IgD-negative memory B cell (primary cell): ENCODE measurements around the gene MCM10. TPM values are rescaled to one million over a fixed set of nuclear protein-coding genes. Genes with fewer than 3 reads are reported as not detected.
A peak's percentile ranks its signal among the peaks of the same experiment; 100 is the strongest.
"Not testable (repeated sequence)": the region's sequence is repeated elsewhere in the genome, so short reads cannot be mapped to it uniquely, and the experiment has no call there.

Experiments used
- H3K27ac Mint-ChIP-seq, 3 donors: one replicate each; pipeline ENCODE4 v1.8.0; 2020 to 2022; ENCODE audit warnings: mild to moderate bottlenecking in 3 of 3, mixed read lengths in 3 of 3, moderate library complexity in 1 of 3
- H3K27me3 Mint-ChIP-seq: one replicate; pipeline ENCODE4 v1.8.0; 2021; ENCODE audit warnings: mixed read lengths
- H3K36me3 Mint-ChIP-seq: one replicate; pipeline ENCODE4 v1.8.0; 2020; ENCODE audit warnings: mild to moderate bottlenecking, mixed read lengths
- H3K4me1 Mint-ChIP-seq, 3 donors: one replicate each; pipeline ENCODE4 v1.8.0; 2020 to 2022; ENCODE audit warnings: mixed read lengths in 3 of 3, mild to moderate bottlenecking in 1 of 3
- H3K4me3 Mint-ChIP-seq, 4 donors: one replicate each; pipeline ENCODE4 v1.8.0; 2020 to 2022; ENCODE audit warnings: mild to moderate bottlenecking in 4 of 4, mixed read lengths in 4 of 4, moderate library complexity in 3 of 4
- H3K9me3 Mint-ChIP-seq, 3 donors: one replicate each; pipeline ENCODE4 v1.8.0; 2020 to 2021; ENCODE audit warnings: mixed read lengths in 3 of 3, mild to moderate bottlenecking in 1 of 3
- polyA plus RNA-seq: library from polyadenylated mRNA; unstranded; fragments of 300-500 nt; fragmentation: Illumina TruSeq; gene quantifications from one replicate; pipeline ENCODE4 v1.2.3, GENCODE V29; 2021

The MCM10 gene
- polyA plus RNA-seq, 1 donor from 2014 or later = not detected

DNA sequence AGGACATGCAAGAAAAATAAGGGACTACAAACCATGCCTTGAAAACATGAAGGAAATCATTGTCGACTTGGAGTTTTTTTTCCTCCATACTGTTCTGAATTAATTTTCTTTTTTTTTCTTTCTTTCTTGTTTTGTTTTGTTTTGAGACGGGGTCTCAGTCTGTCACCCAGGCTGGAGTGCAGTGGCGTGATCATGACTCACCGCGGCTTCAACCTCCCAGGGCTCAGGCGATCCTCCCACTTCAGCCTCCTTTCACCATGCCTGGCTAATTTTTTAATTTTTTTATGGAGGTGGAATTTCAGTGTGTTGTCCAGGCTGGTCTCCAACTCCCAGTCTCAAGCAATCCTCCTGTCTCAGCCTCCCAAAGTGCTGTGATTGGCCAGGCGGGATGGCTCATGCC is 61.2 kb downstream of the MCM10 start:
- Mint-ChIP-seq H3K4me1 (peaks cover 0 to 1% (median 0%) of the 10 kb centered on the region in 3 donors), H3K9me3 (no peaks in the 10 kb centered on the region), H3K36me3 (no peaks in the 10 kb centered on the region), H3K27me3 (peaks cover 1% of the 10 kb centered on the region), H3K27ac (no peak overlapping the region), H3K4me3 (no peak overlapping the region)

GRCh38 chr10:13223241-13223640 is 61.9 kb downstream of the MCM10 start:
- Mint-ChIP-seq H3K27me3 (peaks cover 1% of the 10 kb centered on the region), H3K4me1 (peaks cover 0 to 1% (median 0%) of the 10 kb centered on the region in 3 donors), H3K27ac (no peak overlapping the region), H3K36me3 (no peaks in the 10 kb centered on the region), H3K4me3 (no peak overlapping the region), H3K9me3 (no peaks in the 10 kb centered on the region)

- Mint-ChIP-seq H3K36me3 (no peaks in the 10 kb centered on the region), H3K9me3 (no peaks in the 10 kb centered on the region), H3K27me3 (peaks cover 1% of the 10 kb centered on the region), H3K4me3 (no peak overlapping the region), H3K4me1 (peaks cover 0 to 1% (median 0%) of the 10 kb centered on the region in 3 donors), H3K27ac (peak overlapping the region in 1 of 3 donors; percentile 9)
Observed at GRCh38 chr10:13224210-13224995, 63.0 kb downstream of the MCM10 start.

GRCh38 chr10:13225601-13226000 is 64.2 kb downstream of the MCM10 start:
- Mint-ChIP-seq H3K27me3 (peaks cover 3% of the 10 kb centered on the region), H3K36me3 (no peaks in the 10 kb centered on the region), H3K4me3 (no peak overlapping the region), H3K9me3 (no peaks in the 10 kb centered on the region), H3K4me1 (peaks cover 0 to 1% (median 0%) of the 10 kb centered on the region in 3 donors), H3K27ac (no peak overlapping the region)

- Mint-ChIP-seq H3K4me3 (no peak overlapping the region), H3K27me3 (peaks cover 3% of the 10 kb centered on the region), H3K9me3 (no peaks in the 10 kb centered on the region), H3K27ac (no peak overlapping the region), H3K4me1 (peaks cover 0 to 1% (median 0%) of the 10 kb centered on the region in 3 donors), H3K36me3 (no peaks in the 10 kb centered on the region)
Observed at GRCh38 chr10:13227031-13227430, 65.7 kb downstream of the MCM10 start.

DNA sequence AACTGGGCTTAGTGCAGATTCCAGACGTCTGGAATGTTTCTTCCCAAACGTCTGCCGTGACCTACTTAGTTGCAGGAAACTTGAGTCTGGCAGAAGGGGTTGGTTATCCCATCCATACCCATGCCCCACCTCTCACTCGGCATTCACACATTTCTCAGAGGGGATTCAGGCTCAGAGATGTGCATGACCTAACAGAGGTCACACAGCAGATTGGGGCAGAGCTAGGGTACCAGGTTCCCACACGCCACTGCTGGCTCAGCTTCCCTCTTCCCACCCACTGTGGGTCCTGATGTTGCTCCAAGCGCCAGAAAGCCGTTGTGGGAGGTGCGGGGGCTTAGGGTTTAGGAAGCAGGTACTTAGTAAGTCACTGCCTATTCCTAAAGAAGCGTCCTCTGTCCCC is 69.8 kb downstream of the MCM10 start:
- Mint-ChIP-seq H3K4me3 (no peak overlapping the region), H3K27ac (no peak overlapping the region), H3K9me3 (no peaks in the 10 kb centered on the region), H3K36me3 (no peaks in the 10 kb centered on the region), H3K27me3 (peaks cover 4% of the 10 kb centered on the region), H3K4me1 (no peaks in the 10 kb centered on the region)

DNA sequence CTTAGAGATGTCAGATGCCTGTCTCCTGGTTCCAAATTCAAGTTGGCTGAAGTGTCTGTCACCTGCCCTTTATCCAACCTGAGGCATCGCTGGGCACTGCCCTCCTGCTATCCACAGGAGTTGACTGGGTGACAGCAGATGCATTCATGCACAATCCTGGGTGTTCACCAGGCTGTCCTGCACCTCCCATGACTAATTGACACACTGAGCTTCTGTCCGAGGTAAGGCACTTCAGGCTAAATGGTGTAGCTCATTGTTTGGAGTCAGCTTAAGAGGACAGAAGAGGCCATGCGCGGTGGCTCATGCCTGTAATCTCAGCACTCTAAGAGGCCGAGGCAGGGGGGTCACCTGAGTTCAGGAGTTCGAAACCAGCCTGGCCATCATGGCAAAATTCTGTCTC is 70.5 kb downstream of the MCM10 start:
- no peak overlapping the region for H3K4me3 Mint-ChIP-seq
- H3K27ac Mint-ChIP-seq = no peak overlapping the region
- H3K36me3 Mint-ChIP-seq = no peaks in the 10 kb centered on the region
- H3K27me3 Mint-ChIP-seq = peaks cover 4% of the 10 kb centered on the region
- no peaks in the 10 kb centered on the region for H3K9me3 Mint-ChIP-seq
- H3K4me1 Mint-ChIP-seq = no peaks in the 10 kb centered on the region

GRCh38 chr10:13233358-13233757 is 72.0 kb downstream of the MCM10 start:
- Mint-ChIP-seq H3K27me3 (peaks cover 4% of the 10 kb centered on the region), H3K36me3 (no peaks in the 10 kb centered on the region), H3K27ac (peak overlapping the region in 1 of 3 donors; percentile 67), H3K9me3 (no peaks in the 10 kb centered on the region), H3K4me1 (no peaks in the 10 kb centered on the region), H3K4me3 (no peak overlapping the region)

DNA sequence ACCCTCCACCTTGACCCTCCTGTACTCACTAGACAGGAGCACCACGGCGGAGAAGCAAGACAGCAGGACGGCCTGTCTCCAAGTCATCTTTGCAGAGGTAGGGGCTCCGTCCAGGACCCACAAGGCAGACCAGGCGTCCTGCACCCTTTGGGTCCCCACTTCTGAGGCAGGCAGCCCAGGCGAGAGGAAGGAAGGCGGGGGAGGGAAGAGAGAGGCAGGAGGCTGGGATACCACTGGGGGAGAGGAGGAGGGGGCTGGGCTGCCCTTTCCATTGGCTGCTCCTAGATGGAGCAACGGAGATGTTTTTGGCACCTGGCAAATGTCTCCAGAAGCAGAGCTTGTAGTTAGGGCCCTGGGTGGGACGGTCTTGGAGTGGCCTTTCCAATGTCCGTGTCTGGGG is 72.8 kb downstream of the MCM10 start, which contains the start of gene UCMA:
TSS of gene UCMA (minus strand) at position 203 of the 400 bp plus-strand sequence. CDS start at position 87, 116 bp downstream.
- Mint-ChIP-seq H3K27ac (peak within 1 kb of the TSS in 2 of 3 donors; percentile 46 to 67), H3K4me3 (no peak within 1 kb of the TSS), H3K9me3 (no peaks in the 10 kb centered on the region), H3K27me3 (peaks cover 4% of the 10 kb centered on the region), H3K36me3 (no peaks in the 10 kb centered on the region), H3K4me1 (no peaks in the 10 kb centered on the region)

GRCh38 chr10:13234736-13235135 is 73.4 kb downstream of the MCM10 start:
- not testable (repeated sequence) for H3K4me3 Mint-ChIP-seq

DNA sequence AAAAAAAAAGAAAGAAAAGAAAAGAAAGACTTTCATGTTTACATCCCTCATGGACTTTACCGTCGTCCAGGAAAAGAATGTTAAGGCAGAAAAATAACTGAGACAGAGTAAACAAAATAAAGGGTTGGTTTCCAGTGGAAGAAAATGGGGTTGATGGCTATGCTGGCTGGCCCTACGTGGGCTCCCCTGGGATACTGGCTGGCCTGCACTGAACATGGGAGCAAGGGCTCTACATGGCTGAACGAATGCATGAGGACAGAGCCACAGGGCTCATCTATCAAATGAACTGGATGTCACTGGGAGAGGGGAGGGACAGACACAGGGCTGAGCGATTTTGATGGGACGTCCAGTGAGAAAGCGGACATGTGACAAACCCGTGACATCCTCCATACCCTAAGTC is 75.3 kb downstream of the MCM10 start:
- Mint-ChIP-seq H3K9me3 (no peaks in the 10 kb centered on the region), H3K27me3 (peaks cover 2% of the 10 kb centered on the region), H3K27ac (no peak overlapping the region), H3K36me3 (no peaks in the 10 kb centered on the region), H3K4me3 (no peak overlapping the region), H3K4me1 (no peaks in the 10 kb centered on the region)

More at GRCh38 chr10:13234736-13235135, 73.4 kb downstream of the MCM10 start:
- not testable (repeated sequence) for H3K27ac Mint-ChIP-seq, H3K27me3 Mint-ChIP-seq, H3K9me3 Mint-ChIP-seq, H3K36me3 Mint-ChIP-seq, H3K4me1 Mint-ChIP-seq

GRCh38 chr10:13238271-13239077 is 77.1 kb downstream of the MCM10 start:
- Mint-ChIP-seq H3K4me3 (no peak overlapping the region), H3K27me3 (peaks cover 6% of the 10 kb centered on the region), H3K4me1 (no peaks in the 10 kb centered on the region), H3K27ac (no peak overlapping the region), H3K36me3 (no peaks in the 10 kb centered on the region), H3K9me3 (no peaks in the 10 kb centered on the region)

DNA sequence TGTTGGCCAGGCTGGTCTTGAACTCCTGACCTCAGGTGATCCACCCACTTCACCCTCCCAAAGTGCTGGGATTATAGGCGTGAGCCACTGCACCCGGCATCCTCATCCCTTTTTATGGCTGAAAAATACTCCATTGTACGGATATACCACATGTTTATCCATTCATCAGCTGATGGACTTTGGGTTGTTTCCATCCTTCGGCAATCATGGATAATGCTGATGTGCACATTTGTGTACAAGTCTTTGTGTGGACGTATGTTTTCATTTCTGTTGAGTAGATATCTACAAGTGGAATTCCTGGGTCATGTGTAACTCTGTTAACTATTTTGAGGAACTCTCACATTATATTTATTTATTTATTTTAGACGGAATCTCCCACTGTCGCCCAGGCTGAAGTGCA is 78.6 kb downstream of the MCM10 start:
- no peaks in the 10 kb centered on the region for H3K9me3 Mint-ChIP-seq
- no peak overlapping the region for H3K4me3 Mint-ChIP-seq
- H3K4me1 Mint-ChIP-seq = no peaks in the 10 kb centered on the region
- H3K27me3 Mint-ChIP-seq = peaks cover 6% of the 10 kb centered on the region
- H3K36me3 Mint-ChIP-seq = no peaks in the 10 kb centered on the region
- no peak overlapping the region for H3K27ac Mint-ChIP-seq

- peaks cover 6% of the 10 kb centered on the region for H3K27me3 Mint-ChIP-seq
- no peak overlapping the region for H3K4me3 Mint-ChIP-seq
- no peaks in the 10 kb centered on the region for H3K9me3 Mint-ChIP-seq
- no peaks in the 10 kb centered on the region for H3K4me1 Mint-ChIP-seq
- H3K36me3 Mint-ChIP-seq = no peaks in the 10 kb centered on the region
- H3K27ac Mint-ChIP-seq = no peak overlapping the region
Observed at GRCh38 chr10:13241613-13242012, 80.3 kb downstream of the MCM10 start.

DNA sequence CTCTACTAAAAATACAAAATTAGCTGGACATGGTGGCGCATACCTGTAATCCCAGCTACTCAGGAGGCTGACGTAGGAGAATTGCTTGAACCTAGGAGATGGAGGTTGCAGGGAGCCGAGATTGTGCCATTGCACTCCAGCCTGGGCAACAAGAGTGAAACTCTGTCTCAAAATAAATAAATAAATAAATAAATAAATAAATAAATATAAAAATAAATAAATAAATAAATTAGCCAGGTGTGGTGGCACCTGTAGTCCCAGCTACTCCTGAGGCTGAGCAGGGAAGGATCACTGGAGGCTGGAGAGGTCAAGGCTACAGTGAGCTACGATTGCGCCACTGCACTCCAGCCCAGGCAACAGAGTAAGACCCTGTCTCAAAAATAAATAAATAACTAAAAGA is 80.9 kb downstream of the MCM10 start:
- H3K36me3 Mint-ChIP-seq, H3K9me3 Mint-ChIP-seq: not testable (repeated sequence)

More for the DNA sequence above, 80.9 kb downstream of the MCM10 start:
- H3K27ac Mint-ChIP-seq, H3K27me3 Mint-ChIP-seq, H3K4me3 Mint-ChIP-seq, H3K4me1 Mint-ChIP-seq: not testable (repeated sequence)
